Mucosa of descending colon (tissue), 3 donors: ENCODE results near the gene SH2D4B. TPM values are rescaled to one million over a fixed set of nuclear protein-coding genes. Genes with fewer than 3 reads are reported as not detected.

Experiments used
- ATAC-seq: fragments of 200-7000 bp; cut with Tn5 transposase; one replicate; pipeline ENCODE4 v1.9.1; 2020; ENCODE audit warnings: mild to moderate bottlenecking, moderate library complexity
- DNase-seq, 3 donors: peaks; one replicate each; pipeline ENCODE4 v3.0.0-alpha.2; 2020
- H3K36me3 ChIP-seq: fragments of 200-600 bp; one replicate; pipeline ENCODE4 v1.8.0; 2021; ENCODE audit warnings: low read depth, mild to moderate bottlenecking
- H3K4me1 ChIP-seq: fragments of 200-600 bp; one replicate; pipeline ENCODE4 v1.8.0; 2021; ENCODE audit warnings: low read depth, mild to moderate bottlenecking
- H3K4me3 ChIP-seq: fragments of 200-600 bp; one replicate; pipeline ENCODE4 v1.8.0; 2021; ENCODE audit warnings: mild to moderate bottlenecking
- H3K9me3 ChIP-seq: fragments of 200-600 bp; one replicate; pipeline ENCODE4 v1.8.0; 2021; ENCODE audit warnings: mild to moderate bottlenecking
- CTCF ChIP-seq: fragments of 200-600 bp; IDR thresholded peaks from one replicate; pipeline ENCODE4 v1.8.0; 2022; ENCODE audit warnings: antibody characterized with exemption, mild to moderate bottlenecking
- intact Hi-C, 2 donors: fragments of 100-400 bp; cut with DNase I in 1 of 2; cut with micrococcal nuclease in 1 of 2; formaldehyde crosslinking; loops; one replicate each; pipeline versions ENCODE4 v1.11.0 to v1.11.1; 2022; cut with DNase I, micrococcal nuclease
- total RNA-seq, 3 donors: library from RNA; stranded (reverse); fragmentation: NEBNext Ultra II Directional in 2 of 3; extraction: Animal tissue kit (Norgen Biotek cat#: 25700) in 2 of 3; gene quantifications; one replicate each; pipeline versions ENCODE4 v1.2.1 to v1.2.4, GENCODE V29; 2021 to 2023
- donor health status: DM: no; HTN: no; CAD: no; lungs with moderate emphysema.
- donor health status: DM: no; HTN: no; CAD: no.
- donor health status: DM: no; HTN: yes; CAD: no.

The SH2D4B gene
- total RNA-seq, 3 donors from 2014 or later = not detected

DNA sequence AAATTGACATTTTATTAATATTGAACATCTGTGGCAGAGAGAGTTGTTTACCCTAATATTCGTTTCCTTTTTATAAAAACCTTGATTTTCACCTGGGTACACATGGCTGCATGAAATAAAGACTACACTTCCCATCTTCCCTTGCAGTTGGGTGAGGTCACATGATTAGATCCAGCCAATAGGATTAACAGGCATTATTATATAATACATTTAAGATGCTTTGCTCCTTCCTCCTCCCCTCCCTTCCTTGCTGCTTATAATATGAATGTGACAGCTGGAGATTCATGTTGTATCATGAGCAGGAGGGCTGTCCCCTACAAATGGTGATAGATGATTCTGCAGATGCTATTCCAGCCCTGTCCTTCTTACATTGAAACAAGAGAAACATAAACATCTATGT, 146.6 kb downstream of the SH2D4B start:
- no peak overlapping the region for H3K4me3 ChIP-seq
- H3K4me1 ChIP-seq = peaks cover 8% of the 10 kb centered on the region
- no peaks in the 10 kb centered on the region for H3K9me3 ChIP-seq
- TF ChIP-seq CTCF = no peak
- peak in 1 of 3 donors; percentile 24 for DNase-seq
- ATAC-seq = peak; percentile 57
- intact Hi-C loops = no loop called here
- no peaks in the 10 kb centered on the region for H3K36me3 ChIP-seq

- intact Hi-C loops = no loop called here
- no peak overlapping the region for H3K4me3 ChIP-seq
- H3K4me1 ChIP-seq = peaks cover 8% of the 10 kb centered on the region
- H3K36me3 ChIP-seq = no peaks in the 10 kb centered on the region
- ATAC-seq = peak; percentile 94
- no peaks in the 10 kb centered on the region for H3K9me3 ChIP-seq
- TF ChIP-seq CTCF = no peak
- DNase-seq = peak in 1 of 3 donors; percentile 52
Measured at GRCh38 chr10:80685355-80685754, 147.7 kb downstream of the SH2D4B start.

GRCh38 chr10:80686734-80687475, 149.2 kb downstream of the SH2D4B start:
- no peak for TF ChIP-seq CTCF
- H3K4me1 ChIP-seq = peaks cover 8% of the 10 kb centered on the region
- H3K9me3 ChIP-seq = no peaks in the 10 kb centered on the region
- no peak for DNase-seq
- ATAC-seq = peak; percentile 22
- no peak overlapping the region for H3K4me3 ChIP-seq
- intact Hi-C loops = no loop called here
- no peaks in the 10 kb centered on the region for H3K36me3 ChIP-seq

GRCh38 chr10:80687476-80687789, 149.7 kb downstream of the SH2D4B start:
- Histone ChIP-seq H3K9me3 (no peaks in the 10 kb centered on the region), H3K36me3 (no peaks in the 10 kb centered on the region), H3K4me1 (peaks cover 8% of the 10 kb centered on the region), H3K4me3 (no peak overlapping the region)
- no peak for TF ChIP-seq CTCF
- ATAC-seq = no peak
- DNase-seq = no peak
- intact Hi-C loops = no loop called here

GRCh38 chr10:80690434-80690833, 152.7 kb downstream of the SH2D4B start:
- no peak for TF ChIP-seq CTCF
- DNase-seq (no peak), ATAC-seq (no peak)
- H3K9me3 ChIP-seq = no peaks in the 10 kb centered on the region
- H3K4me3 ChIP-seq = no peak overlapping the region
- peaks cover 8% of the 10 kb centered on the region for H3K4me1 ChIP-seq
- intact Hi-C loops = no loop called here
- H3K36me3 ChIP-seq = no peaks in the 10 kb centered on the region

- DNase-seq (no peak), ATAC-seq (no peak)
- TF ChIP-seq CTCF = no peak
- Histone ChIP-seq H3K9me3 (no peaks in the 10 kb centered on the region), H3K4me3 (no peak overlapping the region), H3K4me1 (no peaks in the 10 kb centered on the region), H3K36me3 (no peaks in the 10 kb centered on the region)
- intact Hi-C loops = no loop called here
Measured at GRCh38 chr10:80691441-80691840, 153.7 kb downstream of the SH2D4B start.
